Measurements from ENCODE around the gene REPS1.

GRCh38 chr6:139006477-139006876 is 18.4 kb upstream of the REPS1 start:
- TF ChIP-seq CTCF (conservative IDR thresholded peaks at IDR 0.05; ENCODE audit: low read length) = no peak
- no peak for TF ChIP-seq EZH2phosphoT487 (IDR thresholded peaks at IDR 0.05; ENCODE audit: borderline replicate concordance, low read depth, low read length)

Data from OCI-LY7 (cell line).